NCI-H2227 (cell line): ENCODE results near the gene C16orf86.

Experiments
- DNase-seq: peaks from one replicate; lab custom pipeline; 2025; ENCODE audit not compliant: unreplicated experiment; lab: John Stamatoyannopoulos, UW

Gene C16orf86

GRCh38 chr16:67665598-67665997, 1.0 kb upstream of the C16orf86 start:
- no peak for DNase-seq

GRCh38 chr16:67666032-67666551, 522 bp upstream of the C16orf86 start:
- DNase-seq = peak; percentile 44

- no peak for DNase-seq
Measured at GRCh38 chr16:67667453-67667816, 821 bp downstream of the C16orf86 start.

GRCh38 chr16:67667817-67668494, 1.3 kb downstream of the C16orf86 start:
- peak; percentile 86 for DNase-seq

- no peak for DNase-seq
Measured at GRCh38 chr16:67668495-67669157, 2.0 kb downstream of the C16orf86 start.

- DNase-seq = no peak
Measured at GRCh38 chr16:67669499-67670101, 3.0 kb downstream of the C16orf86 start.

GRCh38 chr16:67672306-67672705, 5.7 kb downstream of the C16orf86 start:
- no peak for DNase-seq

- DNase-seq = peak; percentile 63
Measured at GRCh38 chr16:67672739-67673662, 6.4 kb downstream of the C16orf86 start.

GRCh38 chr16:67673712-67674580, 7.3 kb downstream of the C16orf86 start:
- no peak for DNase-seq

- DNase-seq = no peak
Measured at GRCh38 chr16:67674851-67675578, 8.4 kb downstream of the C16orf86 start.

- no peak for DNase-seq
Measured at GRCh38 chr16:67675579-67675935, 8.9 kb downstream of the C16orf86 start.

- no peak for DNase-seq
Measured at GRCh38 chr16:67675999-67676398, 9.4 kb downstream of the C16orf86 start.

GRCh38 chr16:67676516-67676915, 9.9 kb downstream of the C16orf86 start:
- no peak for DNase-seq

- no peak for DNase-seq
Measured at GRCh38 chr16:67676939-67677338, 10.3 kb downstream of the C16orf86 start.

- DNase-seq = no peak
Measured at GRCh38 chr16:67677712-67678111, 11.1 kb downstream of the C16orf86 start.

GRCh38 chr16:67678354-67679023, 11.9 kb downstream of the C16orf86 start:
- no peak for DNase-seq

- DNase-seq = no peak
Measured at GRCh38 chr16:67679935-67680897, 13.6 kb downstream of the C16orf86 start.

- no peak for DNase-seq
Measured at GRCh38 chr16:67683767-67684166, 17.2 kb downstream of the C16orf86 start.
